ENCODE results near the gene TXNDC17.

DNA sequence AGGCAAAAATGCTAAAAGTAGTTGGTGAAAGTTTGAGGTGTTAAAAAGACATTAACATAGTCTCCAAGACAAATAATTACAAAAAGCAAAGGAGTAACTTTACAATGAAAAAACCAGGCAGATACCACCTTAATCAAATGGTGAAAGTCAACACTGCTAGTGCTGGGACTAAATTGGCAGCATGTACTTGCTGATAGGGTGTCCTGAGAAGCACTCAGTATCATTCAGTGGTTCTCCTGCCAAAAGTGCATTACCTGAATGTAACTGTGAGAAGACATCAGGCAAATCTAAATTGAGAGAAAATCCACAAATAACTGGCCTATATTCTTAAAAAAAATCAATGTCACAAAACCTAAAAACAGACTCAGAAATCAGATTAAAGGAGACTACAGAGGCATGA, 8.3 kb upstream of the TXNDC17 start:
- TF ChIP-seq HDGF (IDR thresholded peaks at IDR 0.05; ENCODE audit: borderline replicate concordance) (no peak), ELF4 (IDR thresholded peaks at IDR 0.05) (no peak), TARDBP (IDR thresholded peaks at IDR 0.05) (no peak), BHLHE40 (IDR thresholded peaks at IDR 0.05; ENCODE audit: borderline replicate concordance) (no peak), SP1 (IDR thresholded peaks at IDR 0.05) (no peak), ZNF384 (IDR thresholded peaks at IDR 0.05) (no peak), FOXK2 (IDR thresholded peaks at IDR 0.05) (no peak), FOXA1 (IDR thresholded peaks at IDR 0.05) (no peak), NFRKB (IDR thresholded peaks at IDR 0.05) (no peak), CTBP1 (IDR thresholded peaks at IDR 0.05; ENCODE audit: borderline replicate concordance) (no peak)
